Glutamatergic neuron (in vitro differentiated cells): Measurements from ENCODE around the gene FAM3D. TPM values are rescaled to one million over a fixed set of nuclear protein-coding genes. Genes with fewer than 3 reads are reported as not detected.
A peak's percentile ranks its signal among the peaks of the same experiment; 100 is the strongest.

ENCODE experiments used
- DNase-seq: peaks from one replicate; pipeline ENCODE4 v3.0.0; 2022
- H3K27ac Mint-ChIP-seq: one replicate; pipeline ENCODE4 v1.8.0; 2020; ENCODE audit warnings: mild to moderate bottlenecking, mixed read lengths, inconsistent platforms; ENCODE audit not compliant: unreplicated experiment
- H3K27me3 Mint-ChIP-seq: one replicate; pipeline ENCODE4 v1.8.0; 2020; ENCODE audit warnings: mild to moderate bottlenecking, moderate library complexity, mixed read lengths, inconsistent platforms; ENCODE audit not compliant: unreplicated experiment
- H3K36me3 Mint-ChIP-seq: one replicate; pipeline ENCODE4 v1.8.0; 2020; ENCODE audit warnings: mild to moderate bottlenecking, mixed read lengths, inconsistent platforms; ENCODE audit not compliant: unreplicated experiment
- H3K4me1 Mint-ChIP-seq: one replicate; pipeline ENCODE4 v1.8.0; 2020; ENCODE audit warnings: mild to moderate bottlenecking, low read depth, mixed read lengths, inconsistent platforms; ENCODE audit not compliant: unreplicated experiment
- H3K4me3 Mint-ChIP-seq: one replicate; pipeline ENCODE4 v1.8.0; 2020; ENCODE audit warnings: mild to moderate bottlenecking, mixed read lengths, inconsistent platforms; ENCODE audit not compliant: unreplicated experiment
- H3K9me3 Mint-ChIP-seq: one replicate; pipeline ENCODE4 v1.8.0; 2020; ENCODE audit warnings: mild to moderate bottlenecking, moderate library complexity, mixed read lengths, inconsistent platforms; ENCODE audit not compliant: unreplicated experiment
- total RNA-seq: library from RNA; stranded (reverse); fragmentation: NEBNext Ultra II Directional; extraction: Animal tissue kit (Norgen Biotek cat#: 25700); gene quantifications from one replicate; pipeline ENCODE4 v1.2.1, GENCODE V29; 2021; ENCODE audit not compliant: unreplicated experiment
- TF ChIP-seq, protein P1 (sequence below): fragments of 200-600 bp; sonication (generic); IDR thresholded peaks from one replicate; pipeline ENCODE4 v1.5.0; 2021; ENCODE audit not compliant: partially characterized antibody, unreplicated experiment

Gene FAM3D
- total RNA-seq, 1 donor from 2014 or later: not detected

DNA sequence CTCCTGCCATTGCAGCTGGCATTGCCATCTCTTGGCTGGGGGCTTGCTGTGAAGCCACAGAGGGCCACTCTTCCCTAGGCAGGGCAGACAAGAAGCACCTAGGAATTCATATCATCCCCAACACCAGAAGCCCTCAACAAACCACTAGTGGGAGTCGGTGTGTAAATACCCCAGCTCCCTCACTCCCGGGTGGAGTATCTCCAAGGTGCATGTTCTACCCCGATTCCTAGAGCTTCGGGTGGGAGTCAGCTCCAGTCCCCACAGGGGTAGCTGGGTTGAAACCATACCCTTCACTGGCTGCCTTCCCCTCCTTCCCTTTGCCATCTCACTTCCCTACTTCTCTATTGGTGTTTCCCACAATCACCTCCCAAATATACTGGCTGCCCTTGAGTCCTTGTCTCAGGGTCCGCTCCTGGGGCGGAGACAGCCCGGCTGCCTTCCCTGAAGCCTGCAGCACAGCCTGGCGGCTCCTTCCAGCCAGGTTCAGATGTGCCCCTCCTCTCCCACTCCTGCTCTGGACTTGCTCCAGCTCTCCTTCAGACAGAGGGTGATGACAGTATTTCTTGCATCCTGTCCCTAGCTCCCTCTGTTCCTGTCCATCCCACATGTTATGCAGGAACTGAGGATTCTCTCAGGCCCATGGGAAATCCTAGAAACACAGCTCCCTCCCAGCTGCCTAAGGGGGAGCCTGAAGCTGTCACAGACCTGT is 33.3 kb downstream of the FAM3D start:
- Mint-ChIP-seq H3K27me3 (peaks cover 8% of the 10 kb centered on the region), H3K9me3 (peaks cover 9% of the 10 kb centered on the region), H3K27ac (peak overlapping the region; percentile 48), H3K4me1 (peaks cover 16% of the 10 kb centered on the region), H3K4me3 (no peak overlapping the region), H3K36me3 (no peaks in the 10 kb centered on the region)
- TF ChIP-seq, protein P1, sequence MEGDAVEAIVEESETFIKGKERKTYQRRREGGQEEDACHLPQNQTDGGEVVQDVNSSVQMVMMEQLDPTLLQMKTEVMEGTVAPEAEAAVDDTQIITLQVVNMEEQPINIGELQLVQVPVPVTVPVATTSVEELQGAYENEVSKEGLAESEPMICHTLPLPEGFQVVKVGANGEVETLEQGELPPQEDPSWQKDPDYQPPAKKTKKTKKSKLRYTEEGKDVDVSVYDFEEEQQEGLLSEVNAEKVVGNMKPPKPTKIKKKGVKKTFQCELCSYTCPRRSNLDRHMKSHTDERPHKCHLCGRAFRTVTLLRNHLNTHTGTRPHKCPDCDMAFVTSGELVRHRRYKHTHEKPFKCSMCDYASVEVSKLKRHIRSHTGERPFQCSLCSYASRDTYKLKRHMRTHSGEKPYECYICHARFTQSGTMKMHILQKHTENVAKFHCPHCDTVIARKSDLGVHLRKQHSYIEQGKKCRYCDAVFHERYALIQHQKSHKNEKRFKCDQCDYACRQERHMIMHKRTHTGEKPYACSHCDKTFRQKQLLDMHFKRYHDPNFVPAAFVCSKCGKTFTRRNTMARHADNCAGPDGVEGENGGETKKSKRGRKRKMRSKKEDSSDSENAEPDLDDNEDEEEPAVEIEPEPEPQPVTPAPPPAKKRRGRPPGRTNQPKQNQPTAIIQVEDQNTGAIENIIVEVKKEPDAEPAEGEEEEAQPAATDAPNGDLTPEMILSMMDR: no peak
- DNase-seq: no peak

GRCh38 chr3:58631742-58632141 is 34.8 kb downstream of the FAM3D start:
- peaks cover 5% of the 10 kb centered on the region for H3K27me3 Mint-ChIP-seq
- no peaks in the 10 kb centered on the region for H3K36me3 Mint-ChIP-seq
- H3K4me1 Mint-ChIP-seq: peaks cover 14% of the 10 kb centered on the region
- DNase-seq: no peak
- H3K27ac Mint-ChIP-seq: no peak overlapping the region
- TF ChIP-seq, protein P1: no peak
- peaks cover 9% of the 10 kb centered on the region for H3K9me3 Mint-ChIP-seq
- H3K4me3 Mint-ChIP-seq: no peak overlapping the region

- no peak for DNase-seq
- H3K27ac Mint-ChIP-seq: no peak overlapping the region
- H3K4me3 Mint-ChIP-seq: no peak overlapping the region
- no peaks in the 10 kb centered on the region for H3K36me3 Mint-ChIP-seq
- peaks cover 4% of the 10 kb centered on the region for H3K27me3 Mint-ChIP-seq
- H3K9me3 Mint-ChIP-seq: peaks cover 7% of the 10 kb centered on the region
- H3K4me1 Mint-ChIP-seq: peaks cover 7% of the 10 kb centered on the region
- TF ChIP-seq, protein P1: no peak
These were observed 35.9 kb downstream of the FAM3D start for GRCh38 chr3:58630710-58631092.

DNA sequence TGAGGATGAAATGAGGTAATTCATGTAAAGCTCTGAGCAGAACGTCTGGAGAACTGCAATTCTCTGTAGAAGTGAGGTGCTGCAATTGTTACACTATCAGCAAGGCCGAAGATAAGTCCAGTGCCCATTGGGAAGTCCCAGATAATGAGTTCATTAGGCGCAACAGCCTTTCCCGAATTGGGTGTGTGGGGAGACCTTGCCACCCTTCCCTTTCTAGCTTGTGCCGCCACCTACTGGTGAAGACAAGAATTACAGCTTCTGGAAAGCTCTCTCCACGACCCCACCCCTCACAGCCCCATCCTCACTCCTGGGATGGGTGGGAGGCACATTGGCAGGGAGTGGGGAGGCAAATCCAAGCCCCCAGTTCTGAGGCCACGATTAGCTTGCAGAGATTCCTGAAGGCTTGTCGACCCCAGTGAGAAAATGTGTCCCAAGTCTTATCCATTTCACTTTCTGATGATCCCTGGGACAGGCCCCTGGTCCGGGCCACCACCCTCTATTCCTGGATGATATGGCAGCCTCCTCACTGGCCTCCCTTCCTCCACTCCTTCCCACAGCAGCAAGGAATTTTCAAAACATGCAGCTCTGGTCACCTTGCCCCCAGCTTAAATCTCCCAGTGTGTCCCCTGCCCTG is 36.4 kb downstream of the FAM3D start:
- Mint-ChIP-seq H3K27ac (no peak overlapping the region), H3K9me3 (peaks cover 7% of the 10 kb centered on the region), H3K4me1 (peaks cover 5% of the 10 kb centered on the region), H3K27me3 (peaks cover 5% of the 10 kb centered on the region), H3K4me3 (no peak overlapping the region), H3K36me3 (no peaks in the 10 kb centered on the region)
- DNase-seq: peak; percentile 79
- TF ChIP-seq, protein P1: peak; percentile 98

DNA sequence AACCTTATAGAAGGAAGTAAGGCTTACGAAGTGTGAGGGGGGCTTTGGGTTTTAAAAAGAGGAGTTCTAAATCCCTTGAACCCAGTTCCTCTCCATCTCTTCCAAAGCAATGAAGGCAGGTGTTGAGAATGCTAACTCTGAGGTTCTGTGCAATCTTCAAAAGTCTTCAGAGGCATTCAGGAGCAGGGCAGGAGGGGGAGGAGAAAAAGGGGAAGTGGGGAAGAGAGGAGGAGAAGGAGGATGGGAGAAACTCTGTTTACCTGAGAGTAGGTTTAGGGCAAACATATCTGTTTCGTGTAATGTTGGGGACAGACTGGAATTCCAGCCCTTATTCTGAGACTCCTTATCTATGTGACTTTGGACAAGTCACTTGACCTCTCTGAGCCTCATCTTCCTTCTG is 36.9 kb downstream of the FAM3D start:
- Mint-ChIP-seq H3K4me3 (no peak overlapping the region), H3K27ac (no peak overlapping the region), H3K36me3 (no peaks in the 10 kb centered on the region), H3K9me3 (peaks cover 7% of the 10 kb centered on the region), H3K4me1 (peaks cover 5% of the 10 kb centered on the region), H3K27me3 (peaks cover 6% of the 10 kb centered on the region)
- no peak for DNase-seq
- TF ChIP-seq, protein P1: no peak
